H1 (cell line): Measurements from ENCODE around the gene SMYD4. TPM values are rescaled to one million over a fixed set of nuclear protein-coding genes. Genes with fewer than 3 reads are reported as not detected.
"Not testable (repeated sequence)": the region's sequence is repeated elsewhere in the genome, so short reads cannot be mapped to it uniquely, and the experiment has no call there.

Experiments used
- CTCF ChIA-PET: fragments of 300-600 bp; sonication (Branson Sonifier 250); formaldehyde crosslinking; loops from one replicate; lab custom pipeline; 2021; ENCODE audit not compliant: partially characterized antibody; lab: Charles Lee
- POLR2A ChIA-PET: fragments of 300-600 bp; sonication (Branson Sonifier 250); formaldehyde crosslinking; loops from one replicate; lab custom pipeline; 2021; ENCODE audit warnings: inconsistent platforms; ENCODE audit not compliant: partially characterized antibody; lab: Charles Lee
- DNase-seq, 2 experiments: peaks; one replicate each; pipeline versions ENCODE4 v3.0.0 to v3.0.0-alpha.2; 2010 to 2022; ENCODE audit warnings: low spot score in 2 of 2, low read depth in 1 of 2, mixed read lengths in 1 of 2
- FAIRE-seq: peaks from 2 replicates; lab custom pipeline; 2011; peaks lifted over from hg19 to GRCh38; lab: Jason Lieb, UNC
- H2AFZ ChIP-seq: 2 replicates; pipeline ENCODE4 v1.8.1; 2012; ENCODE audit warnings: low read length, inconsistent platforms
- H2AK5ac ChIP-seq: 2 replicates; pipeline ENCODE4 v1.6.1; 2013; ENCODE audit warnings: low read depth, low read length
- H2BK120ac ChIP-seq: replicated peaks from 2 replicates; pipeline ENCODE3; 2013; ENCODE audit warnings: low read depth, low read length, inconsistent platforms
- H2BK12ac ChIP-seq: 2 replicates; pipeline ENCODE4 v1.6.1; 2013; ENCODE audit warnings: low read depth, low read length
- H2BK15ac ChIP-seq: 2 replicates; pipeline ENCODE4 v1.6.1; 2013; ENCODE audit warnings: low read length
- H2BK20ac ChIP-seq: 2 replicates; pipeline ENCODE4 v1.6.1; 2013; ENCODE audit warnings: low read length
- H2BK5ac ChIP-seq: 2 replicates; pipeline ENCODE4 v1.6.1; 2013; ENCODE audit warnings: low read depth, low read length
- H3K14ac ChIP-seq: 2 replicates; pipeline ENCODE4 v1.6.1; 2013; ENCODE audit warnings: inconsistent platforms; ENCODE audit not compliant: insufficient read length
- H3K18ac ChIP-seq: 2 replicates; pipeline ENCODE4 v1.6.1; 2013; ENCODE audit warnings: low read length; ENCODE audit errors: extremely low read depth
- H3K23ac ChIP-seq: 2 replicates; pipeline ENCODE4 v1.6.1; 2013; ENCODE audit warnings: inconsistent platforms; ENCODE audit not compliant: insufficient read length
- H3K23me2 ChIP-seq: 2 replicates; pipeline ENCODE4 v1.6.1; 2013; ENCODE audit warnings: low read depth, low read length
- H3K27ac ChIP-seq: 2 replicates; pipeline ENCODE4 v1.6.1; 2011; ENCODE audit warnings: low read depth, low read length, inconsistent platforms
- H3K27me3 ChIP-seq, 4 experiments: replicated peaks in 1 of 4; 1 replicate in 1 of 4; 2 replicates in 3 of 4; pipeline versions ENCODE4 v1.6.1 to v1.8.1; 2011 to 2013; ENCODE audit warnings: low read length in 3 of 4, mild to moderate bottlenecking in 3 of 4, inconsistent platforms in 2 of 4, mixed read lengths in 2 of 4, moderate library complexity in 1 of 4; ENCODE audit not compliant: control insufficient read depth in 3 of 4, insufficient read depth in 3 of 4; ENCODE audit errors: extremely low read depth in 1 of 4
- H3K36me3 ChIP-seq, 4 experiments: 2 replicates each; pipeline versions ENCODE4 v1.6.1 to v1.8.1; 2011 to 2013; ENCODE audit warnings: mild to moderate bottlenecking in 4 of 4, low read length in 3 of 4, moderate library complexity in 2 of 4, control low read depth in 1 of 4, inconsistent platforms in 1 of 4; ENCODE audit not compliant: insufficient read depth in 4 of 4, control insufficient read depth in 2 of 4
- H3K4ac ChIP-seq: replicated peaks from 2 replicates; pipeline ENCODE3; 2013; ENCODE audit warnings: low read length, low read depth, mixed read lengths, inconsistent platforms; ENCODE audit not compliant: insufficient read length
- H3K4me1 ChIP-seq, 4 experiments: replicated peaks in 1 of 4; 1 replicate in 1 of 4; 2 replicates in 3 of 4; pipeline versions ENCODE4 v1.6.1 to v1.8.1; 2011 to 2013; ENCODE audit warnings: low read length in 3 of 4, inconsistent platforms in 2 of 4, mixed read lengths in 1 of 4; ENCODE audit not compliant: insufficient read depth in 4 of 4, control insufficient read depth in 3 of 4
- H3K4me2 ChIP-seq, 2 experiments: 2 replicates each; pipeline versions ENCODE4 v1.6.1 to v1.8.1; 2011 to 2013; ENCODE audit warnings: low read depth in 2 of 2, low read length in 2 of 2, control low read depth in 1 of 2, inconsistent platforms in 1 of 2, mild to moderate bottlenecking in 1 of 2; ENCODE audit not compliant: insufficient read depth in 1 of 2
- H3K4me3 ChIP-seq, 4 experiments: fragments of 200-600, 300-600 bp in 1 of 4; sonication (generic), shearing (Covaris generic), sonication (Bioruptor Twin) in 1 of 4; 2 replicates each; pipeline versions ENCODE4 v1.5.1 to v1.8.1; 2011 to 2016; ENCODE audit warnings: low read length in 4 of 4, low read depth in 3 of 4, control low read depth in 2 of 4, inconsistent platforms in 2 of 4, mild to moderate bottlenecking in 2 of 4, mixed read lengths in 1 of 4, moderate library complexity in 1 of 4; ENCODE audit not compliant: insufficient read depth in 2 of 4; ENCODE audit errors: extremely low read depth in 1 of 4
- H3K56ac ChIP-seq: replicated peaks from 2 replicates; pipeline ENCODE3; 2013; ENCODE audit warnings: low read depth, mild to moderate bottlenecking, mixed read lengths, low read length, inconsistent platforms; ENCODE audit not compliant: insufficient read length
- H3K79me1 ChIP-seq: 2 replicates; pipeline ENCODE4 v1.6.1; 2013; ENCODE audit warnings: low read depth, low read length, control low read depth
- H3K79me2 ChIP-seq, 2 experiments: 2 replicates each; pipeline versions ENCODE4 v1.6.1 to v1.8.1; 2012 to 2013; ENCODE audit warnings: low read length in 2 of 2, mild to moderate bottlenecking in 2 of 2, inconsistent platforms in 1 of 2; ENCODE audit not compliant: insufficient read depth in 2 of 2, control insufficient read depth in 1 of 2
- H3K9ac ChIP-seq, 4 experiments: replicated peaks in 1 of 4; 1 replicate in 1 of 4; 2 replicates in 3 of 4; pipeline versions ENCODE4 v1.6.1 to v1.8.1; 2011 to 2013; ENCODE audit warnings: low read depth in 3 of 4, low read length in 3 of 4, control low read depth in 2 of 4, mild to moderate bottlenecking in 2 of 4, moderate library complexity in 2 of 4, inconsistent platforms in 1 of 4; ENCODE audit errors: extremely low read depth in 1 of 4
- H3K9me3 ChIP-seq, 2 experiments: 2 replicates each; pipeline versions ENCODE4 v1.6.1 to v1.8.1; 2012 to 2013; ENCODE audit warnings: mild to moderate bottlenecking in 2 of 2, moderate library complexity in 2 of 2, control low read depth in 1 of 2, inconsistent platforms in 1 of 2, low read depth in 1 of 2, low read length in 1 of 2, mixed read lengths in 1 of 2; ENCODE audit not compliant: insufficient read depth in 2 of 2
- H4K20me1 ChIP-seq, 2 experiments: replicated peaks in 1 of 2; 2 replicates each; pipeline versions ENCODE3 to v1.8.1; 2011 to 2013; ENCODE audit warnings: inconsistent platforms in 2 of 2, low read length in 2 of 2, mild to moderate bottlenecking in 1 of 2; ENCODE audit not compliant: insufficient read depth in 2 of 2, control insufficient read depth in 1 of 2
- H4K5ac ChIP-seq: 2 replicates; pipeline ENCODE4 v1.6.1; 2013; ENCODE audit warnings: low read length, low read depth, mixed read lengths, inconsistent platforms; ENCODE audit not compliant: insufficient read length
- H4K8ac ChIP-seq: 2 replicates; pipeline ENCODE4 v1.8.0; 2013; ENCODE audit warnings: mild to moderate bottlenecking, moderate library complexity, low read length, inconsistent platforms; ENCODE audit not compliant: insufficient read depth; ENCODE audit errors: extremely low read depth
- H4K91ac ChIP-seq: replicated peaks from 2 replicates; pipeline ENCODE3; 2013; ENCODE audit warnings: low read length, mixed read lengths, inconsistent platforms; ENCODE audit not compliant: insufficient read length
- WGBS, 2 experiments: shearing (Covaris generic) in 1 of 2; methylation state at CpG; one replicate each; pipeline versions ENCODE4 v1.1.6 to v1.1.7; 2013 to 2015; ENCODE audit warnings: low lambda C conversion rate in 2 of 2, mixed read lengths in 2 of 2, inconsistent platforms in 1 of 2, low coverage in 1 of 2, missing lambda C conversion rate in 1 of 2; ENCODE audit not compliant: insufficient replicate concordance in 2 of 2, insufficient coverage in 1 of 2, insufficient read length in 1 of 2; ENCODE audit errors: extremely low coverage in 1 of 2, missing lambda C conversion rate in 1 of 2; 5-methylcytosine and 5-hydroxymethylcytosine counted together
- polyA plus RNA-seq, 7 experiments: library from polyadenylated mRNA; depleted of rRNA in 3 of 7; stranded (reverse) in 5 of 7; unstranded in 2 of 7; fragments of >200 nt in 5 of 7; fragments of 200-250 nt in 2 of 7; gene quantifications; 1 replicate in 5 of 7; 2 replicates in 1 of 7; 4 replicates in 1 of 7; pipeline versions ENCODE4 v1.2.1 to v1.2.3, GENCODE V29; 2011 to 2013; ENCODE audit warnings: missing spikeins in 2 of 7, mixed read lengths in 2 of 7
- total RNA-seq: library from RNA; stranded (reverse); fragmentation: NEBNext Ultra II Directional; extraction: Animal tissue kit (Norgen Biotek cat#: 25700); gene quantifications from 2 replicates; pipeline ENCODE4 v1.2.1, GENCODE V29; 2021

Gene SMYD4
- total and polyA plus RNA-seq, 2 of the 8 experiments (the other 6 are each of a cell fraction or from before 2014, with no cell fraction given): 10.5 to 23.4 TPM

DNA sequence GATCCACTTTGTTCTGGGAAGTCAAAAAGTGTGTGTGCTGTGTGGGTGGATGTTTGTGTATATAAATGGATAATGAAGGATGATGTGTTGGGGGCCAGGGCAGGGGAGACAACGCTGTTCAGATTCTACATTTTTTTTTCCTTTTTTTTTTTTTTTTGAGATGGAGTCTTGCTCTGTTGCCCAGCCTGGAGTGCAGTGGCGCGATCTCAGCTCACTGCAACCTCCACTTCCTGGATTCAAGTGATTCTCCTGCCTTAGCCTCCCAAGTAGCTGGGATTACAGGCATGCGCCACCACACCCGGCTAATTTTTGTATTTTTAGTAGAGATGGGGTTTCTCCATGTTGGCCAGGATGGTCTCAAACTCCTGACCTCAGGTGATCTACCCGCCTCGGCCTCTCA is 65.0 kb downstream of the SMYD4 start:
- H3K9me3 ChIP-seq, H3K4me2 ChIP-seq, H3K23ac ChIP-seq, H3K4ac ChIP-seq, H4K91ac ChIP-seq, H2BK5ac ChIP-seq, H3K56ac ChIP-seq, H2BK20ac ChIP-seq, H3K18ac ChIP-seq, H4K5ac ChIP-seq, H3K36me3 ChIP-seq, H2AFZ ChIP-seq, H3K23me2 ChIP-seq, H3K27ac ChIP-seq, H3K14ac ChIP-seq, H3K79me2 ChIP-seq, H2BK12ac ChIP-seq, H3K9ac ChIP-seq, H2BK15ac ChIP-seq, H3K27me3 ChIP-seq, H2BK120ac ChIP-seq, H3K4me3 ChIP-seq, H4K20me1 ChIP-seq, FAIRE-seq, DNase-seq, H3K79me1 ChIP-seq, H2AK5ac ChIP-seq, H4K8ac ChIP-seq: not testable (repeated sequence)
- WGBS, 2 experiments: 96% methylated on average over 4 of the region's 7 CpGs; no CpG with 5 or more reads in 1 of the 2 experiments
- peaks cover 0 to 27% (median 23%) of the 10 kb centered on the region in 4 experiments; a peak in 6 of 7 replicates for H3K4me1 ChIP-seq
- CTCF ChIA-PET: interaction anchor here (0.8 to 1.6 kb wide), 4 partner anchors 9 to 44 kb away, joined by 3 to 7 read pairs (median 4); no protein-coding TSS in a partner anchor
- POLR2A ChIA-PET: interaction anchor here (3.7 kb wide), 1 partner anchor 48 kb away, joined by 14 read pairs; no protein-coding TSS in a partner anchor
